Hematopoietic multipotent progenitor cell treated with erythropoietin and hydrocortisone succinate and interleukin-3 and kit ligand, for 15 days (in vitro differentiated cells): ENCODE measurements around the gene RIPOR3.
"Not testable (repeated sequence)": the region's sequence is repeated elsewhere in the genome, so short reads cannot be mapped to it uniquely, and the experiment has no call there.

Experiments
- DNase-seq: peaks from one replicate; pipeline ENCODE4 v3.0.0-alpha.2; 2015; ENCODE audit warnings: low spot score

Gene RIPOR3

GRCh38 chr20:50572938-50573777 lies 118.2 kb downstream of the RIPOR3 start:
- DNase-seq: no peak

GRCh38 chr20:50571466-50571865 lies 119.9 kb downstream of the RIPOR3 start:
- DNase-seq: no peak

- DNase-seq: no peak
Measured at GRCh38 chr20:50569864-50570836, 121.2 kb downstream of the RIPOR3 start.

GRCh38 chr20:50569487-50569863 lies 121.9 kb downstream of the RIPOR3 start:
- not testable (repeated sequence) for DNase-seq

- no peak for DNase-seq
Measured at GRCh38 chr20:50568549-50568942, 122.8 kb downstream of the RIPOR3 start.

GRCh38 chr20:50567860-50568548 lies 123.3 kb downstream of the RIPOR3 start:
- DNase-seq: no peak

- no peak for DNase-seq
Measured at GRCh38 chr20:50565871-50566270, 125.5 kb downstream of the RIPOR3 start.

GRCh38 chr20:50565383-50565782 lies 126.0 kb downstream of the RIPOR3 start:
- DNase-seq: no peak

GRCh38 chr20:50563133-50563944 lies 128.0 kb downstream of the RIPOR3 start:
- DNase-seq: no peak

- DNase-seq: no peak
Measured at GRCh38 chr20:50562262-50562701, 129.1 kb downstream of the RIPOR3 start.

- DNase-seq: no peak
Measured at GRCh38 chr20:50561379-50562078, 129.8 kb downstream of the RIPOR3 start.

- DNase-seq: no peak
Measured at GRCh38 chr20:50560867-50561266, 130.5 kb downstream of the RIPOR3 start.

GRCh38 chr20:50559856-50560638 lies 131.3 kb downstream of the RIPOR3 start:
- DNase-seq: no peak

GRCh38 chr20:50559149-50559548 lies 132.2 kb downstream of the RIPOR3 start:
- no peak for DNase-seq

- DNase-seq: no peak
Measured at GRCh38 chr20:50558483-50558925, 132.8 kb downstream of the RIPOR3 start.

- no peak for DNase-seq
Measured at GRCh38 chr20:50557549-50558134, 133.7 kb downstream of the RIPOR3 start.

- DNase-seq: no peak
Measured at GRCh38 chr20:50555662-50556061, 135.7 kb downstream of the RIPOR3 start.

- no peak for DNase-seq
Measured at GRCh38 chr20:50554694-50555579, 136.4 kb downstream of the RIPOR3 start.
